H9 (cell line): ENCODE data around the gene RNF103. TPM values are rescaled to one million over a fixed set of nuclear protein-coding genes. Genes with fewer than 3 reads are reported as not detected.

Experiments used
- DNase-seq: peaks from one replicate; pipeline ENCODE4 v3.0.0-alpha.2; 2017
- H2AFZ ChIP-seq: one replicate; pipeline ENCODE4 v1.6.1; 2013; ENCODE audit warnings: mild to moderate bottlenecking, low read length, control low read depth, moderate library complexity
- H2AK5ac ChIP-seq: 2 replicates; pipeline ENCODE4 v1.6.1; 2013; ENCODE audit warnings: low read length, control low read depth, mixed read lengths; ENCODE audit not compliant: insufficient read length
- H2BK120ac ChIP-seq: one replicate; pipeline ENCODE4 v1.6.1; 2013; ENCODE audit warnings: low read depth, mild to moderate bottlenecking, low read length, control low read depth, inconsistent platforms; ENCODE audit not compliant: poor library complexity, severe bottlenecking
- H2BK12ac ChIP-seq: 2 replicates; pipeline ENCODE4 v1.6.1; 2013; ENCODE audit warnings: low read length, control low read depth, mixed read lengths, low read depth; ENCODE audit not compliant: insufficient read length
- H2BK15ac ChIP-seq: 2 replicates; pipeline ENCODE4 v1.6.1; 2013; ENCODE audit warnings: low read depth, low read length, control low read depth
- H2BK20ac ChIP-seq: one replicate; pipeline ENCODE4 v1.6.1; 2013; ENCODE audit warnings: low read depth, mild to moderate bottlenecking, low read length, control low read depth, inconsistent platforms; ENCODE audit not compliant: poor library complexity, severe bottlenecking
- H2BK5ac ChIP-seq: 2 replicates; pipeline ENCODE4 v1.6.1; 2013; ENCODE audit warnings: low read length, control low read depth, mixed read lengths; ENCODE audit not compliant: insufficient read length
- H3K14ac ChIP-seq: 2 replicates; pipeline ENCODE4 v1.6.1; 2013; ENCODE audit warnings: low read length, control low read depth; ENCODE audit not compliant: insufficient read depth
- H3K18ac ChIP-seq: 2 replicates; pipeline ENCODE4 v1.6.1; 2013; ENCODE audit warnings: low read depth, mild to moderate bottlenecking, mixed read lengths, low read length, control low read depth; ENCODE audit not compliant: insufficient read length
- H3K23ac ChIP-seq: 2 replicates; pipeline ENCODE4 v1.6.1; 2013; ENCODE audit warnings: low read length, control low read depth, mixed read lengths, low read depth; ENCODE audit not compliant: insufficient read length
- H3K23me2 ChIP-seq: 2 replicates; pipeline ENCODE4 v1.6.1; 2013; ENCODE audit warnings: low read depth, mild to moderate bottlenecking, mixed read lengths, low read length, control low read depth; ENCODE audit not compliant: insufficient read length, poor library complexity, severe bottlenecking
- H3K27ac ChIP-seq: 2 replicates; pipeline ENCODE4 v1.5.1; 2013; ENCODE audit warnings: low read length, control low read depth, mixed read lengths, low read depth; ENCODE audit not compliant: insufficient read length
- H3K27me3 ChIP-seq: 2 replicates; pipeline ENCODE4 v1.6.1; 2013; ENCODE audit warnings: low read length, control low read depth, inconsistent platforms; ENCODE audit not compliant: insufficient read depth
- H3K4ac ChIP-seq: 2 replicates; pipeline ENCODE4 v1.6.1; 2013; ENCODE audit warnings: low read depth, mild to moderate bottlenecking, control low read depth, inconsistent platforms, low read length, moderate library complexity
- H3K4me1 ChIP-seq: 2 replicates; pipeline ENCODE4 v1.6.1; 2013; ENCODE audit warnings: low read length, control low read depth, inconsistent platforms; ENCODE audit not compliant: insufficient read depth
- H3K4me2 ChIP-seq: 2 replicates; pipeline ENCODE4 v1.6.1; 2013; ENCODE audit warnings: low read length, control low read depth, mixed read lengths; ENCODE audit not compliant: insufficient read length, insufficient read depth
- H3K56ac ChIP-seq: 2 replicates; pipeline ENCODE4 v1.6.1; 2013; ENCODE audit warnings: low read depth, mild to moderate bottlenecking, mixed read lengths, low read length, control low read depth; ENCODE audit not compliant: insufficient read length
- H3K79me1 ChIP-seq: 2 replicates; pipeline ENCODE4 v1.6.1; 2013; ENCODE audit warnings: low read depth, mild to moderate bottlenecking, moderate library complexity, low read length, control low read depth, inconsistent platforms; ENCODE audit not compliant: insufficient read depth, poor library complexity, severe bottlenecking
- H3K79me2 ChIP-seq: 2 replicates; pipeline ENCODE4 v1.6.1; 2013; ENCODE audit warnings: low read length, control low read depth, inconsistent platforms; ENCODE audit not compliant: insufficient read depth
- H3K9ac ChIP-seq: 2 replicates; pipeline ENCODE4 v1.6.1; 2013; ENCODE audit warnings: low read length, control low read depth, mixed read lengths; ENCODE audit not compliant: insufficient read length; ENCODE audit errors: extremely low read depth
- H3K9me3 ChIP-seq: one replicate; pipeline ENCODE4 v1.6.1; 2013; ENCODE audit warnings: low read depth, low read length, inconsistent platforms; ENCODE audit not compliant: control insufficient read depth
- H3T11ph ChIP-seq: one replicate; pipeline ENCODE4 v1.6.1; 2013; ENCODE audit warnings: mild to moderate bottlenecking, low read length, control low read depth, inconsistent platforms
- H4K20me1 ChIP-seq: one replicate; pipeline ENCODE4 v1.6.1; 2013; ENCODE audit not compliant: control insufficient read depth, insufficient read length, insufficient read depth
- H4K5ac ChIP-seq: 2 replicates; pipeline ENCODE4 v1.6.1; 2013; ENCODE audit warnings: low read depth, mild to moderate bottlenecking, mixed read lengths, low read length, control low read depth; ENCODE audit not compliant: insufficient read length
- H4K8ac ChIP-seq: replicated peaks from 2 replicates; pipeline ENCODE4 v1.6.1; 2013; ENCODE audit warnings: low read length, control low read depth, mixed read lengths, low read depth; ENCODE audit not compliant: insufficient read length
- H4K91ac ChIP-seq: 2 replicates; pipeline ENCODE4 v1.6.1; 2013; ENCODE audit warnings: low read depth, mild to moderate bottlenecking, moderate library complexity, mixed read lengths, low read length, control low read depth; ENCODE audit not compliant: insufficient read length
- H3K27ac Mint-ChIP-seq, 3 experiments: 2 replicates in 2 of 3; 3 replicates in 1 of 3; pipeline ENCODE4 v1.8.0; 2020 to 2021; ENCODE audit warnings: mixed read lengths in 3 of 3, mild to moderate bottlenecking in 1 of 3, moderate library complexity in 1 of 3
- H3K27me3 Mint-ChIP-seq: 2 replicates; pipeline ENCODE4 v1.8.0; 2021; ENCODE audit warnings: low read depth, mild to moderate bottlenecking, moderate library complexity, mixed read lengths
- H3K36me3 Mint-ChIP-seq, 3 experiments: 2 replicates in 2 of 3; 3 replicates in 1 of 3; pipeline ENCODE4 v1.8.0; 2020 to 2021; ENCODE audit warnings: low read depth in 3 of 3, mixed read lengths in 3 of 3; ENCODE audit not compliant: insufficient read depth in 1 of 3
- H3K4me1 Mint-ChIP-seq, 2 experiments: 2 replicates each; pipeline ENCODE4 v1.8.0; 2020; ENCODE audit warnings: mixed read lengths in 2 of 2
- H3K4me3 Mint-ChIP-seq, 2 experiments: 2 replicates in 1 of 2; 3 replicates in 1 of 2; pipeline ENCODE4 v1.8.0; 2020 to 2021; ENCODE audit warnings: mild to moderate bottlenecking in 2 of 2, mixed read lengths in 2 of 2, moderate library complexity in 1 of 2
- H3K9me3 Mint-ChIP-seq, 2 experiments: 2 replicates in 1 of 2; 3 replicates in 1 of 2; pipeline ENCODE4 v1.8.0; 2020; ENCODE audit warnings: mild to moderate bottlenecking in 2 of 2, mixed read lengths in 2 of 2, moderate library complexity in 1 of 2
- WGBS: extraction: QIAGEN DNeasy Blood & Tissue Kit; methylation state at CpG from one replicate; pipeline ENCODE4 v1.1.7; 2013; ENCODE audit warnings: missing lambda C conversion rate, low lambda C conversion rate, mixed read lengths; ENCODE audit not compliant: insufficient read length; ENCODE audit errors: extremely low coverage; 5-methylcytosine and 5-hydroxymethylcytosine counted together
- total RNA-seq: library from RNA; stranded (reverse); gene quantifications from 2 replicates; pipeline ENCODE4 v1.2.1, GENCODE V29; 2021
- TF ChIP-seq, protein P1 (sequence below): fragments of 200-600 bp; sonication (generic); conservative IDR thresholded peaks from 3 replicates; pipeline ENCODE4 v1.8.0; 2021; ENCODE audit warnings: antibody characterized with exemption, mild to moderate bottlenecking

RNF103 gene
- total RNA-seq, 1 experiment from 2014 or later, result 7.1 TPM

DNA sequence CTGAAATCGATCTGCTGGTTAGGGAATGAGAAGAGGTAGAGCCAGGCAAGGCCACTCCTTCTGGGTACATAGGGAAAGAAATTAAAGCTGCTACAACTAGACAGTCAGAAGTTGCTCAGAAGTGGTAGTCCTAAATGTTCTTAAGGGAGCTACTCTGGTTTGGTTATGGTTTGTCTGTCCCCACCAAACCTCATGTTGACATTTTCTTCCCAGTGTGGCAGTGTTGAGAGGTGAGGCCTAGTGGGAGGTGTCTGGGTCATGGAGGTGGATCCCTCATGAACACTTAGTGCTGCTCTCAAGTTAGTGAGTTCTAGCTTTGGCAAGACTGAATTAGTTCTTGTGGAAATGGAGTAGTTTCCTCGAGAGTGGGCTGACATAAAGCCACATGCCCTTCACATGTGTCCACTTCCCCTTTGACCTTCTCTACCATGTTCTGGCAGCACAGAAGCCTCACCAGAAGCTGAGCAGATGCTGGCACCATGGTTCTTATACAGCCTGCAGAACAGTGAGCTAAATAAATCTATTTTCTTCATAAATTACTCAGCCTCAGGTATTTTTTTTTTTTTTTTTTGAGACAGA lies 14.7 kb downstream of the RNF103 start:
- H3K4me1 ChIP-seq, result no peaks in the 10 kb centered on the region
- H3K56ac ChIP-seq, result no peak overlapping the region
- H3K4me3 Mint-ChIP-seq, result no peak overlapping the region
- no peak overlapping the region for H3K23ac ChIP-seq
- no peak overlapping the region for H3K4ac ChIP-seq
- no peaks in the 10 kb centered on the region for H3K9me3 Mint-ChIP-seq
- H3K79me2 ChIP-seq, result no peaks in the 10 kb centered on the region
- no peak overlapping the region for H2BK5ac ChIP-seq
- no peaks in the 10 kb centered on the region for H3K79me1 ChIP-seq
- H4K5ac ChIP-seq, result no peak overlapping the region
- H3K23me2 ChIP-seq, result no peaks in the 10 kb centered on the region
- H3K4me2 ChIP-seq, result no peak overlapping the region
- H4K91ac ChIP-seq, result no peak overlapping the region
- no peak overlapping the region for H3K27ac ChIP-seq
- H4K8ac ChIP-seq, result no peak overlapping the region
- no peak overlapping the region for H2BK15ac ChIP-seq
- H3K18ac ChIP-seq, result no peak overlapping the region
- H2BK120ac ChIP-seq, result no peak overlapping the region
- H3K27me3 Mint-ChIP-seq, result no peaks in the 10 kb centered on the region
- no peak overlapping the region for H3K9ac ChIP-seq
- no peak overlapping the region for H3K14ac ChIP-seq
- DNase-seq, result no peak
- no peak overlapping the region for H2BK20ac ChIP-seq
- no peaks in the 10 kb centered on the region for H3K27me3 ChIP-seq
- H2AFZ ChIP-seq, result no peak overlapping the region
- no CpG with 5 or more reads among the region's 2 CpGs for WGBS
- H2BK12ac ChIP-seq, result no peak overlapping the region
- TF ChIP-seq, protein P1, sequence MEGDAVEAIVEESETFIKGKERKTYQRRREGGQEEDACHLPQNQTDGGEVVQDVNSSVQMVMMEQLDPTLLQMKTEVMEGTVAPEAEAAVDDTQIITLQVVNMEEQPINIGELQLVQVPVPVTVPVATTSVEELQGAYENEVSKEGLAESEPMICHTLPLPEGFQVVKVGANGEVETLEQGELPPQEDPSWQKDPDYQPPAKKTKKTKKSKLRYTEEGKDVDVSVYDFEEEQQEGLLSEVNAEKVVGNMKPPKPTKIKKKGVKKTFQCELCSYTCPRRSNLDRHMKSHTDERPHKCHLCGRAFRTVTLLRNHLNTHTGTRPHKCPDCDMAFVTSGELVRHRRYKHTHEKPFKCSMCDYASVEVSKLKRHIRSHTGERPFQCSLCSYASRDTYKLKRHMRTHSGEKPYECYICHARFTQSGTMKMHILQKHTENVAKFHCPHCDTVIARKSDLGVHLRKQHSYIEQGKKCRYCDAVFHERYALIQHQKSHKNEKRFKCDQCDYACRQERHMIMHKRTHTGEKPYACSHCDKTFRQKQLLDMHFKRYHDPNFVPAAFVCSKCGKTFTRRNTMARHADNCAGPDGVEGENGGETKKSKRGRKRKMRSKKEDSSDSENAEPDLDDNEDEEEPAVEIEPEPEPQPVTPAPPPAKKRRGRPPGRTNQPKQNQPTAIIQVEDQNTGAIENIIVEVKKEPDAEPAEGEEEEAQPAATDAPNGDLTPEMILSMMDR, result no peak
- H2AK5ac ChIP-seq, result no peak overlapping the region
- peaks cover 0 to 24% (median 15%) of the 10 kb centered on the region in 3 experiments; a peak in 6 of 7 replicates for H3K36me3 Mint-ChIP-seq
- H3K4me1 Mint-ChIP-seq, result no peaks in the 10 kb centered on the region
- H3K27ac Mint-ChIP-seq, result peak overlapping the region in 1 of 3 experiments; percentile 61; a peak in 1 of 7 replicates
- no peak overlapping the region for H3T11ph ChIP-seq
- no peaks in the 10 kb centered on the region for H3K9me3 ChIP-seq
- H4K20me1 ChIP-seq, result no peaks in the 10 kb centered on the region
